Measurements from ENCODE around the gene CACNG7. TPM values are rescaled to one million over a fixed set of nuclear protein-coding genes. Genes with fewer than 3 reads are reported as not detected.

Gene CACNG7, protein sequence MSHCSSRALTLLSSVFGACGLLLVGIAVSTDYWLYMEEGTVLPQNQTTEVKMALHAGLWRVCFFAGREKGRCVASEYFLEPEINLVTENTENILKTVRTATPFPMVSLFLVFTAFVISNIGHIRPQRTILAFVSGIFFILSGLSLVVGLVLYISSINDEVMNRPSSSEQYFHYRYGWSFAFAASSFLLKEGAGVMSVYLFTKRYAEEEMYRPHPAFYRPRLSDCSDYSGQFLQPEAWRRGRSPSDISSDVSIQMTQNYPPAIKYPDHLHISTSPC
- total RNA-seq: 1 to 10 TPM in 1 of 4 donors, not detected in 3; 1.0 TPM

DNA sequence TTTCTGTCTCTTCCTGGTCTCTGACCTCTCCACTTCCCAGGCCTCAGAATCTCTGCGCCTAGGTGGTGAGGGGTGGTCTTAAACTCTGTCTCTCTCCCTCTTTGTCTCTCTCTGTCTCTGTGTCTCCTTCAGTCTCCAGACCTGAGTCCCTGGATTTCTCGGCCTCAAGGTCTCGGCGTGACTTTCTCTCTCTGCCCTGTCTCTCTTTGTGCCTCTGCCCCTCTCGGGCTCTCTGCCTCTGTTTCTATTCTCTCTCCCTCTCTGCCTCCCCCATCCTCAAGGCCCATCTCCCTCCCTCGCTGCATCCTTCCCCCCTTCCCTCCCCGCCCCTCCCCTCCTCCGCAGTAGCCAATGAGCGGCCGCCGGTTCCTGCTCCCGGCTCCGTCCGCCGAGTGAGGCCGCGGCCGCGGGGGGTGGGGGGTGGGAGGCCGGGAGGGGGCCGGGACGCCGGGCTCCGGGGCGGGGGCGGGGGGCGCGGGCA, at the start of gene CACNG7:
Gene CACNG7 (plus strand): TSS at position 344 of the 481 bp plus-strand sequence. CDS start 3,554 bp downstream, outside the sequence.
- intact Hi-C loops (cut with DNase I; ENCODE audit: low total_unique reads): no loop called here
- Histone ChIP-seq H3K27ac (no peak within 1 kb of the TSS), H3K9me3 (no peaks in the 10 kb centered on the region), H3K4me1 (peaks cover 0 to 5% of the 10 kb centered on the region in 2 donors), H3K36me3 (no peaks in the 10 kb centered on the region), H3K4me3 (no peak within 1 kb of the TSS), H3K27me3 (peaks cover 15 to 46% of the 10 kb centered on the region in 2 donors)
- TF ChIP-seq, protein P1, sequence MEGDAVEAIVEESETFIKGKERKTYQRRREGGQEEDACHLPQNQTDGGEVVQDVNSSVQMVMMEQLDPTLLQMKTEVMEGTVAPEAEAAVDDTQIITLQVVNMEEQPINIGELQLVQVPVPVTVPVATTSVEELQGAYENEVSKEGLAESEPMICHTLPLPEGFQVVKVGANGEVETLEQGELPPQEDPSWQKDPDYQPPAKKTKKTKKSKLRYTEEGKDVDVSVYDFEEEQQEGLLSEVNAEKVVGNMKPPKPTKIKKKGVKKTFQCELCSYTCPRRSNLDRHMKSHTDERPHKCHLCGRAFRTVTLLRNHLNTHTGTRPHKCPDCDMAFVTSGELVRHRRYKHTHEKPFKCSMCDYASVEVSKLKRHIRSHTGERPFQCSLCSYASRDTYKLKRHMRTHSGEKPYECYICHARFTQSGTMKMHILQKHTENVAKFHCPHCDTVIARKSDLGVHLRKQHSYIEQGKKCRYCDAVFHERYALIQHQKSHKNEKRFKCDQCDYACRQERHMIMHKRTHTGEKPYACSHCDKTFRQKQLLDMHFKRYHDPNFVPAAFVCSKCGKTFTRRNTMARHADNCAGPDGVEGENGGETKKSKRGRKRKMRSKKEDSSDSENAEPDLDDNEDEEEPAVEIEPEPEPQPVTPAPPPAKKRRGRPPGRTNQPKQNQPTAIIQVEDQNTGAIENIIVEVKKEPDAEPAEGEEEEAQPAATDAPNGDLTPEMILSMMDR (IDR thresholded peaks at IDR 0.05): no peak
- no peak for TF ChIP-seq POLR2A (IDR thresholded peaks at IDR 0.05)
- no peak for DNase-seq

DNA sequence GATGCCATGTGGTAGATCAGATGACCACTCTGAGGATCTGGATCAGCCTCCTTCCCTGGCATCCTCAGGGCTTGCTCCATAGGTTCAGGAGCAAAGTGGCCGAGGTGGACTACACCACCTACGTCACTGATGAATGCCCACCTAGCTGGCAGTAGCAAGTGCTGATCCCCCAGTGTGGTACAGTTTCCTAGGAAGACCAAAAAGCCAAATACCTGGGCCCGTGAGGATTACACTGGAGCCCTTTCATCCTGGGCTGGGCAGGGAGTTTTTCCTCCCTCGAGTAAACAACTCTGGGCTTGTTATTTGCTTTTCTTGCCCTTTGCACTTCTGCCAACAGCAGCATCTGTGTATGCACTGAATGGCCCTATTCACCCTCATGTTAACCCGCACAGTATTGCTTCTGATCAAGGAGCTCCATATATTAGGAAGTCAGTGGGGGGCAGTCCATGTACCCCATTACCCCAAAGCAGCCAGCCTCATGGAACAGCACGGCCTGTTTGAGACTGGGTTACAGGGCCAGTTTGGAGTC, 44.7 kb upstream of the CACNG7 start:
- no peak overlapping the region for H3K4me3 ChIP-seq
- no peaks in the 10 kb centered on the region for H3K4me1 ChIP-seq
- intact Hi-C loops (cut with DNase I; ENCODE audit: low total_unique reads): no loop called here
- no peak for DNase-seq
- no peaks in the 10 kb centered on the region for H3K9me3 ChIP-seq
- no peaks in the 10 kb centered on the region for H3K36me3 ChIP-seq
- TF ChIP-seq POLR2A (IDR thresholded peaks at IDR 0.05): no peak
- TF ChIP-seq, protein P1 (IDR thresholded peaks at IDR 0.05): no peak
- no peaks in the 10 kb centered on the region for H3K27me3 ChIP-seq
- no peak overlapping the region for H3K27ac ChIP-seq

DNA sequence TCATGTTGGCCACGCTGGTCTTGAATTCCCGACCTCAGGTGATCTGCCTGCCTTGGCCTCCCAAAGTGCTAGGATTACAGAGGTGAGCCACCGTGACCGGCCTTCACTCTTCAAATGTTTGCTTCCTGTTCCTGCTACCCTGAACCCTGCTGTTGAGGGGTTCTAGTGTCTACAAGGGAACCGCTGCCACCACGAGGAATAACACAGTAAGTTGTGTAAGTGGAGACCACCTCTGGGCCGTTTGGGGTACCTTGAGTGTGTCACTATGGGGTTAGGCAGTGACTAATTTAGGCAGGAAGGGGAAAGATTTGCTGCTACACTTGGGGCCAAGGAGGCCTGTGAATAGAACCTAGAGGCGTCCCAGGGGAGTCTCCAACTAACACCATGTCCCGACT, 43.6 kb upstream of the CACNG7 start:
- H3K27me3 ChIP-seq: no peaks in the 10 kb centered on the region
- peak overlapping the region; percentile 86 to 99 for H3K27ac ChIP-seq
- no peaks in the 10 kb centered on the region for H3K36me3 ChIP-seq
- DNase-seq: no peak
- TF ChIP-seq POLR2A (IDR thresholded peaks at IDR 0.05): no peak
- TF ChIP-seq, protein P1 (IDR thresholded peaks at IDR 0.05): no peak
- H3K4me1 ChIP-seq: no peaks in the 10 kb centered on the region
- H3K4me3 ChIP-seq: peak overlapping the region in 1 of 2 donors; percentile 92
- intact Hi-C loops (cut with DNase I; ENCODE audit: low total_unique reads): no loop called here
- H3K9me3 ChIP-seq: no peaks in the 10 kb centered on the region

DNA sequence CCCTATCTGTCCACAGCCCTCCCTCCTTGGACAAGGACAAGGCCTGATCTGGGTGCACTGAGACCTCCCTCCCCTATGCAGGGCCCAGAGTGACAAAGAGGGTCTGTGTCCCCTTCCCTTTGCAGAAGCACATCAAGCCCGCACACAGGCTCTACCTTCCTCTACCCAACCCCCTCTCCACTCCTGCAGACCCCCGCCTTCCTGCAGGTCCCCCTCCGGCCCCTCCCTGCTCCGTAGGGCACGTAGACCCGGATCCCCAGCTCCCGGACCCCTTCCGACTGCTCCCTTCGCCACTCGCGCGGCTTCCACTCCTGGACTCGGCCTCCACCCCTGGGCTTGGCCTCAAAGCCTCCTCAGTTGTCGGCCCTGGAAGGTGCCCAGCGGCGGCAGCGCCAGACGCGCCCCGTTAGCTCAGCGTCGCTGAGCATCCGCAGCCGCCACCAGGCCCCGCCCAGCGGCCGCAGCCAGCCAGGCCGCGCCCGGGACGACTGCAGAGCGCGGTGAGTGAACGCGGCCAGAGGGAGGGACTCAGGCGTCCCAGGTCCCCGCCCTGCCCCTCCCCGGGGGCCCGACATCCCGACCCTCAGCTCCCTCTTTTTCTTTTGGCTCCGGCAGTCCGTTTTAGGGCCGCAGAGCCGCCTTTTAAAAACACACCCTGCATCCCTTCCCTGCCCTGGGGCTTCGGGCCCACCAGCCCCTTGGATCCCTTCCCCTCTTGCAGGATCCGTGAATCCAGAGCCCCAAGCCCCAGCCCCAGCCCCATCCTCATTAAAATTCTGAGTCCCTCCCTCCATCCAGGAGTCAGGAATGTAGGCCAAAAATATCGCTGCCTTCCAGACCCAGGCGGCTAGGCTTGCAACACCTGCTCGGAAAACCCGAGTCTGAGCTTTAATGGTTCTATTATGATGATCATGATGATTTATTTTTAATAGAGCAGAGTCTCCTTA, 42.9 kb upstream of the CACNG7 start:
- H3K4me3 ChIP-seq: peak overlapping the region; percentile 74 to 92
- TF ChIP-seq, protein P1 (IDR thresholded peaks at IDR 0.05): no peak
- TF ChIP-seq POLR2A (IDR thresholded peaks at IDR 0.05): peak in 1 of 2 donors; percentile 65
- DNase-seq: peak; percentile 63 to 82
- H3K9me3 ChIP-seq: no peaks in the 10 kb centered on the region
- H3K4me1 ChIP-seq: no peaks in the 10 kb centered on the region
- intact Hi-C loops (cut with DNase I; ENCODE audit: low total_unique reads): no loop called here
- H3K27me3 ChIP-seq: no peaks in the 10 kb centered on the region
- H3K36me3 ChIP-seq: no peaks in the 10 kb centered on the region
- H3K27ac ChIP-seq: peak overlapping the region; percentile 86 to 99
